NCI-H510A (cell line): Measurements from ENCODE around the gene KLF3.
"Not testable (repeated sequence)": the region's sequence is repeated elsewhere in the genome, so short reads cannot be mapped to it uniquely, and the experiment has no call there.

Source experiments
- DNase-seq: peaks from one replicate; lab custom pipeline; 2025; lab: John Stamatoyannopoulos, UW

Gene KLF3

DNA sequence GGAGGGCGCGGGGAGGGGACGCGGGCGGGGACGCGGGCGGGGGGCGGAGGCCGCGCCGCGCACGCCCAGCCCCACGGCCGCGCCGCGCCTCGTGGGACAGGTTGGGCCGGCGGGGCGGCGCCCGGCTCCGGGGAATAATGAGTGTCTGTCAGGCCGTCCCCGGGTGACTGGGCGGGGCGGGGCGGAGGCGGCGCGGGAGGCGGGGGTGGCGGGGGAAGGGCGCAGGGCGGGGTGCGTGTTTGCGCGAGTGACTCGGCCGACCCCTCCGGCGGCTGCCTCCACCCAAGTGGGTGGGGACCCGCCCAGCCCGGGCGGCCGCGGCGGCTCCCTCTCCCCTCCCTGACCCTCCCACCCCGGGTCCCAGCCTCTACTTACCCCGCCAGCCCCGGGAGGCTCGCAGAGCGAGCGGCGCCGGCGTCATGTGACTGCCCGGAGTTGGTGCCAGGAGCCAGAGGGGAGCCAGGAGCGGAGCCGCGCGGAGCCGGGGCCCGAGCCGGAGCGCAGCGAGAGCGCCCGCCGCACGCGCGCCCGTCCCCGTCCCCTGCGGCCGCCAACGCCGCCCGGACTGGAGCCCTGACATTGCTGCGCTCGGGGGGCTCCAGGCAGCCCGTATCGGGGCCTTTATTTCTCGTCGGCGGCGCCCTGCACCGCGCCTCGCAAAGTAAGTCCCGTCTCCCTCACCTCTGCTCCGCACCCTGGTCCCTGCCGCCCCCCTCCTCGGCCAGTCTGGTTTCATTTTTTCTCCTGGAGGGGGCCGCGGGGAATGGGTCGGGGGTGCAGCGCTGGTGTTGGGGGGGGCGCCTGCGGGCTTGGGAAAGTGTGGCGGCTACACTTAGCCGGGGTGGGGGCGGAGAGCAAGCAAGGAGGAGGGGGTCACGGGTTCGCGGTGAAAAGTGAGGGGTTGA lies at the start of gene KLF3:
KLF3 (plus strand) TSS at position 399 of the 905 bp plus-strand sequence. CDS start 16,427 bp downstream, outside the sequence.
- peak; percentile 57 for DNase-seq

DNA sequence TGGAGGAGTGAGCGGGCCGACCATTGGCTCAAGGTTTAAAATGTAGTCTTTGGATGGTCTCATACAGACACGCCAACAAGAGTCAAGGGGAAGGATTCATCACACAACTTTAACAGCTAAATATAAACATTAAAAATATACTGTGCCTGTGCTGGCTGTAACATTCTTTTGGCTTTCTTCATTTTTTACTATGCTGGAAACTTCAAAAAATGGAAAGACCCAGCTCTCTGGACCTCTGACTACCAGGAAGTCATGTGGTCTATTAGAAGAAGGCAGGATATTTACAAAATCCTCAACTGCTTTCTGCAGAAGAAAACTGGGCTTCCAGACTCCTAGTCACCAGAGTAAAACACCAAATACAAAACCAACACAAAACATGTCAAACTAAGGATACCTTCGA lies 49.8 kb upstream of the KLF3 start:
- DNase-seq, result no peak

DNA sequence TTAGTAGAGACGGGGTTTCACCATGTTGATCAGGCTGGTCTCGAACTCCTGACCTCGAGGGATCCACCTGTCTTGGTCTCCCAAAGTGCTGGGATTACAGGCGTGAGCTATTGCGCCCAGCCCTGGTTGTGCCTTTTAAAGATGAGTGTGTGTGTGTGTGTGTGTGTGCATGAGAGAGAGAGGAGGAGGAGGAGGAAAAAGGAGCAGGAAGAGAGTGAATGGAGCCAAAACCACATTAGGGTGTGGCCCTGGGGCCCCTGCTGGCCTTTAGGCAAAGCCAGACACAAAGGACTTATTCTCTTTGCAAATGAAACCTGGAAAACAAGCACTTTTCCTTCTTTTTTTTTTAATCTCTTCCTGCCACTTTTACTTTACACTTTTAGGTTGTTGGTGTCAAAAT lies 48.2 kb upstream of the KLF3 start:
- no peak for DNase-seq

DNA sequence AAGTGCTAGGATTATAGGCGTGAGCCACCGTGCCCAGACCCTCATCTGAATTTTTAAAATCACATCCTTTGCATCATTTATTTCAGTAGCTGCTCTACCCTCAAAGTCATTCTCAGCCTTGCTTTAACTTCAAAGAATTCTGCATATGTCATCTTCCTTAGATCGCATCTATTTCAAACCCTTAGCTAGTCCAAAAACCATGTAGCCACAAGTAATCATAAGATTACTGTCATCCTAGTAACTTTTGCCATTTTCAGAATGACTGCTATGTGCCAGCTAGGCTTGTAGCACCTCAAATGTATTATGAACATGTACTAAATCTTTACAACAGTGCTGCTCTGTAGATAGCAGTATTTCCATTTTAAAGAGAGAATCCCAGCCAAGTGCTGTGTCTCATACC lies 45.5 kb upstream of the KLF3 start:
- no peak for DNase-seq

DNA sequence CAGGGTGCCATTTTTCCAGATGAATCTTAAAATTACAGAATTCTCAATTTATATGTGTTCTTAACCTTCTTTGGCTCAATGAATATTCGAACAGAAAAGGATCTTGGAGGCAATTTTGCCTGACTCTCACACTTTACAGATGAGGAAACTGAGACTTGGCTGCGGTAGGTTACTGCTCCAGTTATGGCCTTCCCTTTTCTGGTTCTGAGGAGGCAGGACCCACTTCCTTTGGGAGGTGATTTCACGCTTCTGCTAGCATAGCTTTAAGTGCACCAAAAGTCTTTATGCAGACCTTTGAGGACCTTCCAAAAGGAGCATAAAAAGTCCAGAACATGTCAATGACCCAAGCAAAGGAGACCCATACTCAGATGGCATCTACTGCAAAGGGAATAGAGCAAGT lies 44.7 kb upstream of the KLF3 start:
- DNase-seq, result no peak

DNA sequence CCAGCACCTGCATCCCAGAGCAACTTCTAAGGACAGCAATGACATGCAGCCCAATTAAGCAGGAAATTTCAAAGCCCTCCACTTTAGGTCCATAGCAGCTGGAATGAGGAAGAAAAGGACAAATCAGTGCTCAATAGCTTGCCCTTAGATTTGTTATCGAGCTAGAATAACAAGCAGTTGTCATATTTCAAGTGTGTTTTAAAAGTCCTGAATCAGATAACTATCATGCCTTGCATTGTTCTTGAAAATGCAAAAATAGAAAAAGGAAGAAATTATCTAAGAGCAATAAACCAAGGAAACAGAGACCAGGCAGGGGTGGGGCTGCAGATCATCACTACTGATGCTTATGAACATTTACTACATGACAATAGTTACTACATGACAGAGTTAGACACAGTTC lies 43.9 kb upstream of the KLF3 start:
- DNase-seq, result no peak

DNA sequence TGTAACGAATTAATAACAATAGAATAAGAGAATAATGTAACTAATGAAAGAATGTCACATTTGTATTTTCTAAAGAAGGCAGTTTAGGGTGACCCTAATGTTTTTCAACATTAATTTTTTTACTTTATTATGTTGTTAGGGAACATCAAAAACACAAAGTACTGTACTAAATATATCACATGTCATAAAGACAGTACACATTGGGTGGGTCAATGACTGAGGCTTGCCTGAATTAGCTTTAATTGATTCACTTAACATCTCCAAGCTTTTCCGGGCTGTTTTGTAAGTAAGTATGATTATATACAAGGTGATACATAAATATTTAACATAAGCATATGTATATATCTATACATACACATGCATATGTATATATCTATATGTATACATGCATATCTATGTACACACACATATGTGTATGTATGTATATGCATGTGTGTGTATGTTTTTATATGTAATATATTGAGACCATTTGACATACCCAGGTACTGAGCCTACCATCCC lies 43.4 kb upstream of the KLF3 start:
- no peak for DNase-seq

DNA sequence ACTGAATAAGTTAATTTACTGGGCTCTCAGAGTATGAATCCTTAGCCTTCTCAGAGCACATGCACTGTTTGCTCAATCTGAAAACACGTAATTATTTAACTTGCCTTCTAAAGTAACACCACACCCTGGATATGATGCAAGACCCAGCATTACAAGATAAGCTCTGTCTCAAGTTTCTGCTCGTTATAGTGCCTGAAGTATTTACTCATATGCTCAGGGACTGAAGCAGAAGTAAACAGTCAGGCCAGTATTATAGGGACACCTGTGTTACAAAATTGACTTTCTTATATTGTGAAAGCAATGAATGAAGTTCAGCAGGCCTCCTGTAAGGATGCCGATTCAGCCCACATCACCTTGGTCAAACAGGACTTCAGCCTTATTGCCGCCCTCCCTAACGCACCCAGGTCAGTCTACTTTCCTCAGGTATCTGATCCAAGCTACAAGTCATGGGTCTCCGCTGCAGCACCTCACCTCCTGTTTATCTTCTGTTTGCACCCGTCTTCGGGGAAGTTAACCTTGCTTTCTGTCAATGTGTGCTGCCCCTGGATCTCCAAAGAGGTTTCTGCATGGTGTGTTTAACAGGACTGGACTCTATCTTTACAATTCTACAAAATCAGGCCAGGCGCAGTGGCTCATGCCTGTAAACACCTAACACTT lies 42.8 kb upstream of the KLF3 start:
- DNase-seq, result peak; percentile 35

DNA sequence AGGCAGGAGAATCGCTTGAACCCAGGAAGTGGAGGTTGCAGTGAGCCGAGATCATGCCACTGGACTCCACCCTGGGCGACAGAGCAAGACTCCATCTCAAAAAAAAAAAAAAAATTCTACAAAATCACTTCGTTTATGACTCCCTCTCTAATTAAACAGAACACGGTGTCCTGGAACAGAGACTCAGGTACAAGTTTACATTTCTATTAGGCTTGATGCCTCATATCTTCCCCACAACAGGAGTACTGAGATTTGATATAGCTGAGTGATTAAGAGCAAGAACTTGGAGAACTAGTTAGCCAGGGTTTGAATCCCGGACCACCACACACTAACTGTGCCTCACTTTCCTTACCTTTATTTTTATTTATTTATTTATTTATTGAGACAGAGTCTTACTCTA lies 42.2 kb upstream of the KLF3 start:
- DNase-seq, result no peak

DNA sequence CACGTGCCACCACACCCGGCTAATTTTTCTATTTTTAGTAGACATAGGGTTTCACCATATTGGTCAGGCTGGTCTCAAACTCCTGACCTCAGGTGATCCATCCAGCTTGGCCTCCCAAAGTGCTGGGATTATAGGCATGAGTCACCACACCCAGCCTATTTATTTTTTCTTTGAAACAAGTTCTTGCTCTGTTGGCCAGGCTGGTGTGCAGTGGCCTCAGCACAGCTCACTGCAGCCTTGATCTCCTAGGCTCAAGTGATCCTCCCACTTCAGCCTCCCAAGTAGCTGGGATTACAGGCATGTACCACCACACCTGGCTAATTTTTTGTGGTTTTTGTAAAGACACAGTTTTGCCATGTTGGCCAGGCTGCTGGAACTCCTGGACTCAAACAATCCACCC lies 41.7 kb upstream of the KLF3 start:
- DNase-seq, result not testable (repeated sequence)

DNA sequence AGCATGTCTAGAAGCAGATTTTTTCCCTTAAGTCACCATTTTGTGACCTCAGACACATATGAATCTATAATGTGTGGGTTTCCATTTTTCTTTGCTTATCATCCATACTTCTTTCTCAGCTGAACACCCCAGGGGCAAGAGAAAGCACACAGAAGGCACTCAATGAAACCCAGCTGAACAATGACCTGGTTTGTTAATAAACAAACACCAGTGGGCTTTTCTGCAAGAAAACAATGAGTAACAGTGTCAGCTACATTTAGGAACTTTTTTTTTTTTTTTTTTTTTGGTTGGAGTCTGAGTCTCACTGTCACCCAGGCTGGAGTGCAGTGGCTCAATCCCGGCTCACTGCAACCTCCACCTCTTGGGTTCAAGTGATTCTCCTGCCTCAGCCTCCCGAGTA lies 40.7 kb upstream of the KLF3 start:
- DNase-seq, result no peak

DNA sequence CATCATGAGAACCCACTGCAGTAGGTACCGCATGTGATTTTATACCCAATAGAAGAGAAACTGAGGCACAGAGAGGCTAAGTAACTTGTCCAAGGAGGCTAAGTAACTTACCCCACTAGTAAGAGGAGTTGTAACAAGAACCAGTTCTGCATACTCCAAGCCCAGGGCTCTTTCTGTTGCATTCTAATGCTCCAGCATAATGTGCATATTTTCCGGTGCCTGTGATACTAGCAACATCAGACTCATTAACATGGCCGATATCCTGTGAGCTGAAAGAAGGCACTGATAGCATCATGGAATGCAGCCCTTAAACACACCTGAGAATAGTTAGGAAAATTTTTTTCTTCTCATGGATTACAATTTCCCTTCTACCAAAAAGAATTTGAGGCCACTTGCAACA lies 39.7 kb upstream of the KLF3 start:
- no peak for DNase-seq

DNA sequence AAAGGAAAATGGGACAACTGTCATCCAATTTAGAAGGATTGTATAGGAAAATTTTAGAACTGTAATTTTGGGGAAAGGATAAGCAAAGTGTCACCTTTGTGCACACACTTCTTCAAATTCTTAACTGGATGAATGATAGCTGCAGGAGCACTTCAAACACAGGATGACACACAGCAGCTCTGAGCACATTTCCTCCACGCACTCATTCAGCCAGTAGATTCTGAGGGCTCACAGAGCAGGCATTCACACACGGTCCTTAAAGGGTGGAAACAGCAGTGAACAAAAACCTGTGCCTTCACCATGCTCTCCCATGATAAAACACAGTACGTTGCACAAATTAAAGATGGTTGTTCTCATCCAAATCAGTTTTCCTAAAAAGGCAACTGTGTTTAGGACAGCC lies 38.5 kb upstream of the KLF3 start:
- DNase-seq, result no peak

DNA sequence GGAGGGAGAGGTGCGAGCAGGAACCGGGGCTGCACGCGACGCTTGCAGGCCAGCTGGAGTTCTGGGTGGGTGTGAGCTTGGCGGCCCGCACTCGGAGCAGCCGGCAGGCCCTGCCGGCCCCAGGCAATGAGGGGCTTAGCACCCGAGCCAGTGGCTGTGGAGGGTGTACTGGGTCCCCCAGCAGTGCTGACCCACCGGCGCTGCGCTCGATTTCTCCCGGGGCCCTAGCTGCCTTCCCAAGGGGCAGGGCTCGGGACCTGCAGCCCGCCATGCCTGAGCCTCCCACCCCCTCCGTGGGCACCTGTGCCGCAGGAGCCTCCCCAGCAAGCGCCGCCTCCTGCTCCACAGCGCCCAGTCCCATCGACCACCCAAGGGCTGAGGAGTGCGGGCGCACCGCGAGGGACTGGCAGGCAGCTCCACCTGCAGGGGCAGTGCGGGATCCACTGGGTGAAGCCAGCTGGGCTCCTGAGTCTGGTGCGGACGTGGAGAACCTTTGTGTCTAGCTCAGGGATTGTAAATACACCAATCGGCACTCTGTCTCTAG lies 37.0 kb upstream of the KLF3 start:
- not testable (repeated sequence) for DNase-seq

DNA sequence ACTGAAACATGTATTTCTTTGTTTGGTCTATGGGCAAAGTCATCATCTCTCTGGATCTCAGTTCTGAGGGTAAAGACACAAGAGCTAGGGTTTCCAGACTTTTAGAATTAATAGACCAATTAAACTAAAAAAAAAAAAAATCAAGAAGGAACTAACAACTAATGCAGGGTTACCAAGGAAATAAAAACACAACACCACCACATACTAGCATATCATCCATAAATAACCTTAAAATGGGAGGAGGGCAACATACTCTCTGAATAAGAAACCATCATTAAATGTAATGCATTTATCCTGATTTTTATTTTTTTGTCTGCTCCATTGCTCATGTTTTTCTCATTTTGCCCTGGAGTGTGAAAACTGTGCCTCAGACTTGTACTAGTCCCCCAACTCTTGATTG lies 33.5 kb upstream of the KLF3 start:
- no peak for DNase-seq

DNA sequence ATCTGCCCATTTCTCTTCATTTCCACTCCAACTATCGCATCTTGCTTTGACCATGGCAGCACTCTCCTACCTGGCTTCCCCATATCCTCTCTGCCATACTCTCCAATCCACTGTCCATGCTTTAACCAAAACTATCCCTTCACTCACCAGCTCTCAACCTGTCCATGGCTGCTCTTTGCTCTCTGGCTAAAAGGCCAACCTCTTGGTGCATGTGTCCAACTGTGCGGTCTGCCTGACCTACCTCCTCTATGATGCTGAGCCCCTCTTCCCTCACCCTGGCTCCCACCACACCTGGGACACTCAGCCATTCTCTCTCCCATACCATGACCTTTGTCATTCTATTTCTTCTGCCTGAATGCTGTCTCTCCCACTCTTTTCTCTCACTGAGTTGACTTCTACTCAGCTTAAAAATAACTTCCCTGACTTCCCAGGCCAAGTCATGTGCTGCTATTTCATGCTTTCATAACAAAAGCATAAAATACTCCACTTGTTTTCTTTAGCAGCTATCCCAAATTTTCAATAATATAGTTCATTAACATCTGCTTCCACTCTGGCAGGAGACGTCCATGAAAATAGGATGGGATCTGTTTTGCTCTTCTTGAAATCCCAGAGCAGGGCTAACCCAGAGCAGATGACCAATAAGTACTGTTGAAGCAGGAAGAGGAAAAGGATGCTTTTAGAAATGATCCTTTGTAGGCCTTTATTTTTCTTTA lies 29.8 kb upstream of the KLF3 start:
- DNase-seq, result no peak

DNA sequence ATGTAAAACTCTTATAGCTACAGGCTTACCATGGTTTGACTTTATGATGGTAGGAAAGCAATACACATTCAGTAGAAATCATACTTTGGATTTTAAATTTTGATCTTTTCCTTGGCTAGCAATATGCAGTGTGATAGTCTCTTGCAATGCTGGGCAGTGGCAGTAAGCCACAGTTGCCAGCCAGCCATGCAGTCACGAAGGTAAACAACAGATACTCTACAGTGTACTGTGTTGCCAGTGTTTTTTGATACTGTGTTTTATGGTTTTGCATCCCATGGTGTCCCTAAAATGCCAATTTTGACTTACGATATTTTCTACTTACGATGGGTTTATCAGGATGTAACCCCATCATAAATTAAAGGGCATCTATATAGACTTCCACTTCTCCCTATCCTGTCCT lies 24.8 kb upstream of the KLF3 start:
- no peak for DNase-seq

DNA sequence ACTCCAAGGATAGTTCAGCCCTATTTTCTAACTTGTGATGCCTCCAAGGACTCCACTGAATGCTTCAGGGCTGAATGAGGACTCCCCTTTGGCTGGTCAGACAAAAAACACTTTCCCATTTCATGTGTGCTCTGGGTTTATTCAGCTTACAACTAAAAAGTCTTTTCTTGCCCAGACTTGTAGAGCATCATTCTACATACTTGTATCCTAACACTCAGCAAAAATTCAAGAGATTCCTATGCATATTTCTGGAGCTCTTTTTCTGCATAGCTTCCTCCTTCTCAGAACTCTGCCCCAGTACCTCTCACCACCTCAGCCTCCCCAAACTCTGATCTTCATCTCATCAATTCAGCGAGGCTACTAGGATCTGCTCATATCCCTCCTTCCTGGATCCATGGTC lies 22.2 kb upstream of the KLF3 start:
- DNase-seq, result no peak

DNA sequence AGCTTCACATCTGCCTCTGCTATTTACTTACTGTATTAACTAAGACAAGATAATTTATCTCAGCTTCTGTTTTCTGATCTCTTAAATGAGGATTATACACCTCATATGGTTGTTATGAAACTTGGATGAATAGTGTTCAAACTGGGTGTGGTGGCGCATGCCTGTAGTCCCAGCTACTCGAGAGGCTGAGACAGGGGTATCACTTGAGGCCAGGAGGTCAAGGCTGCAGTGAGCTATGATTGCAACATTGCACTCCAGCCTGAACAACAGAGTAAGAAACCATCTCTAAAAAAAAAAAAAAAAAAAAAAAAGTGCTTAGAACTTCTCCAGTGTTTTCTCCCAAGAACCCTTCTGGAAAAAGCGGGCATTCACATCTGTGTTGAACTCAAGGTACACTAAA lies 19.8 kb upstream of the KLF3 start:
- no peak for DNase-seq

DNA sequence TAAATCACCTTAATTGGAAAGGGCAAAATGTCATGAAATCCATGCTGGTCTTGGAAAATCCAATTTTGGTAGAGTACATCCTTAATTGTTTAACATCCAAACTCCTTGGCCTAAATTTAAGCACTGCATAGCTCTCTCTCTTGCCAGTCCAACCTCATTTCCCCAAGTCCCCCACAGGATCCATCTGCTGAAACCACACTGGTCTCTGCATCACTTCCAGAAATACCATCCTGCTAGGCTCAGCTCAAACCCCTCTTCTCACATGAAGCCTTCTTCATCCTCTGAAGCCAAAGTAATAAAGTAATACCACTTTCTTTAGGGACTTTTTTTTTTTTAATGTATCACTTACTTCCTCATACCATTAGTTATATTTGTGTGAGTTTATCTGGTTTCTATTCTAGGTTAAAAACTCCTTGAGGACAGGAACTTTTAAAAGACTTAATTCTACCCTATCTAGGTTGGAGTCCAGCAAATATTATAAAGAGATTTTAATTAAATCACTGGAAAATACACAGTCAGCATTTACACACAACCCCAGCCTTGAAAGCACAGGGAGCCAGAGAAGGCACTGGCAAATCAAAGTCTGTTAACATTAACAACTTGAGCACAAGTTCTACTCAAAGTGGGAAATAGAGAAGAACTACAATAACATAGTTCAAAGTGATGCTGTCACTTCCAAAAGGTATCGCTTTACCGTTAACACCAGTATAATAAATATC lies 16.7 kb upstream of the KLF3 start:
- no peak for DNase-seq

DNA sequence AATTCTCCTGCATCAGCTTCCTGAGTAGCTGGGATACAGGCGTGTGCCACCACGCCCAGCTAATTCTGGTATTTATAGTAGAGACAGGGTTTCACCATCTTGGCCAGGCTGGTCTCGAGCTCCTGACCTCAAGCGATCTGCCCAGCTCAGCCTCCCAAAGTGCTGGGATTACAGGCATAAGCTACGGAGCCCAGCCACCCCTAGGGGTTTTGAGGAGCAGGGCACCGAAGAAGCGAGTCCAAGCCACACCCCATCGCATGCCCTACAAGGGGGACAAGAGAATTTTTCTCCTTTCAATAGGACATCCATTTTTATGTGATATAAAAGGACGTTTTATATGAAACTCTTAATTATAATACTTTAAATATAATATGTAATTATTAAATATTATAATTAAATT lies 13.9 kb upstream of the KLF3 start:
- no peak for DNase-seq

DNA sequence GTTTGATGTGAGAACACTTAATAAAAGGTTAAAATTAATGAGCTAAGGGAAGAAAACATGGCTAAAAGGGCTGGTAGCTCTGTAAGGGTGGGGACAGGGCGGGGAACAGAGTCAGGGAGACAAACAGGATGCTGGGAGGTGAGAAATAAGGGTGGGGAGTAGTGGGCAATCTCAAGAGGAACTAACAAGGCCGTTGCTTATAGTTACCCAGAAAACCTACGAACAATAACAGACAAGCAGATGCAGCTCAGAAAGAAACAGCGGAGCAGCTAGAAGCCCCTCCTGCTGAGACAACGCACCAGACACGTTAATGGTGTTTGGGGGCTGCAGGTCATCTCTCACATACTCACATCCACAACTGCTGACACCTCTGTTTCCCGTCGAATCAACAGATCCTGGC lies 9.7 kb upstream of the KLF3 start:
- no peak for DNase-seq
